ENCODE results near the gene RUNX2.

DNA sequence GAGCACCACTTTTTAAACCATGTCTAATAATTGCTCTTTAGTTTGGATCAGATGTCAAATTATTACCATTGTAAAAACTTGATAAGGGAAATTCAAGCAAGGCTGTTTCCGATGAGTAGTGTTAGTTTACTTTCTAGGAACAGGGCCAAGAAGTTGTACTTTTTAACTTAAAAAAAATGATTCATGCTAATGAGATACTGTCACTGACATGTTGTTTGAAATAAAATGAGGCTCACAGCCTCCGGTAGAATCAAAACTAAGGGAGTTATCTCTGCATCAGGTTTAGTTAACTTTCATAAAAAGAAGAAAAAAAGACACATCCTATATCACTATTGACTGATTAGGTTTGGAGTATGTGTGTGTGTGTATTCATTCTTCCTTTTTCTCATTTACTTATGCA, 104.8 kb downstream of the RUNX2 start:
- TF ChIP-seq EP300 (IDR thresholded peaks at IDR 0.05; ENCODE audit: low read depth) (no peak), POLR2A (IDR thresholded peaks at IDR 0.05) (no peak)
- TF ChIP-seq, protein P1, sequence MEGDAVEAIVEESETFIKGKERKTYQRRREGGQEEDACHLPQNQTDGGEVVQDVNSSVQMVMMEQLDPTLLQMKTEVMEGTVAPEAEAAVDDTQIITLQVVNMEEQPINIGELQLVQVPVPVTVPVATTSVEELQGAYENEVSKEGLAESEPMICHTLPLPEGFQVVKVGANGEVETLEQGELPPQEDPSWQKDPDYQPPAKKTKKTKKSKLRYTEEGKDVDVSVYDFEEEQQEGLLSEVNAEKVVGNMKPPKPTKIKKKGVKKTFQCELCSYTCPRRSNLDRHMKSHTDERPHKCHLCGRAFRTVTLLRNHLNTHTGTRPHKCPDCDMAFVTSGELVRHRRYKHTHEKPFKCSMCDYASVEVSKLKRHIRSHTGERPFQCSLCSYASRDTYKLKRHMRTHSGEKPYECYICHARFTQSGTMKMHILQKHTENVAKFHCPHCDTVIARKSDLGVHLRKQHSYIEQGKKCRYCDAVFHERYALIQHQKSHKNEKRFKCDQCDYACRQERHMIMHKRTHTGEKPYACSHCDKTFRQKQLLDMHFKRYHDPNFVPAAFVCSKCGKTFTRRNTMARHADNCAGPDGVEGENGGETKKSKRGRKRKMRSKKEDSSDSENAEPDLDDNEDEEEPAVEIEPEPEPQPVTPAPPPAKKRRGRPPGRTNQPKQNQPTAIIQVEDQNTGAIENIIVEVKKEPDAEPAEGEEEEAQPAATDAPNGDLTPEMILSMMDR (IDR thresholded peaks at IDR 0.05) = no peak
